Endothelial cell of umbilical vein (primary cell): ENCODE data around the gene GMEB2. TPM values are rescaled to one million over a fixed set of nuclear protein-coding genes. Genes with fewer than 3 reads are reported as not detected.

Experiments
- BruUV-seq: library from RNA; stranded (reverse); fragments of 400-500 nt; replicated peaks from 2 replicates; lab custom pipeline; 2021; lab: Mats Ljungman, UMichigan
- CTCF ChIA-PET: fragments of 300-600, 350-600 bp; sonication (Branson Sonifier 250); formaldehyde crosslinking; loops from one replicate; lab custom pipeline; 2021; ENCODE audit warnings: antibody characterized with exemption, inconsistent platforms; lab: Charles Lee
- POLR2A ChIA-PET: fragments of 300-600, 350-600 bp; sonication (Branson Sonifier 250); formaldehyde crosslinking; loops from one replicate; lab custom pipeline; 2021; ENCODE audit warnings: antibody characterized with exemption, inconsistent platforms; lab: Charles Lee
- DNase-seq: peaks from one replicate; pipeline ENCODE4 v3.0.0-alpha.2; 2011; ENCODE audit warnings: low read depth, low spot score
- FAIRE-seq: peaks from 2 replicates; lab custom pipeline; 2011; peaks lifted over from hg19 to GRCh38; lab: Jason Lieb, UNC
- H2AFZ ChIP-seq: 2 replicates; pipeline ENCODE4 v1.6.0; 2012; ENCODE audit warnings: low read depth, low read length, control low read depth, inconsistent platforms
- H3K27ac ChIP-seq: 2 replicates; pipeline ENCODE4 v1.5.1; 2011; ENCODE audit warnings: low read depth, mild to moderate bottlenecking, control low read depth, low read length, moderate library complexity; ENCODE audit not compliant: insufficient read depth
- H3K27me3 ChIP-seq, 2 experiments: 2 replicates each; pipeline versions ENCODE4 v1.6.0 to v1.6.1; 2011; ENCODE audit warnings: low read length in 2 of 2, mixed read lengths in 1 of 2; ENCODE audit not compliant: control insufficient read depth in 2 of 2, insufficient read depth in 2 of 2
- H3K36me3 ChIP-seq, 2 experiments: 2 replicates in 1 of 2; 3 replicates in 1 of 2; pipeline ENCODE4 v1.5.1; 2011; ENCODE audit warnings: low read length in 2 of 2, mild to moderate bottlenecking in 1 of 2, moderate library complexity in 1 of 2; ENCODE audit not compliant: control insufficient read depth in 2 of 2, insufficient read depth in 2 of 2; ENCODE audit errors: extremely low read depth in 1 of 2
- H3K4me1 ChIP-seq: 3 replicates; pipeline ENCODE4 v1.5.1; 2011; ENCODE audit warnings: mild to moderate bottlenecking, low read length; ENCODE audit not compliant: control insufficient read depth, insufficient read depth; ENCODE audit errors: extremely low read depth
- H3K4me2 ChIP-seq: 2 replicates; pipeline ENCODE4 v1.6.1; 2011; ENCODE audit warnings: low read length, control low read depth, mixed read lengths; ENCODE audit not compliant: insufficient read depth
- H3K4me3 ChIP-seq, 3 experiments: fragments of 200-600 bp in 1 of 3; sonication (generic), shearing (Covaris generic) in 1 of 3; replicated peaks in 1 of 3; 2 replicates each; pipeline ENCODE4 v1.5.1; 2011 to 2016; ENCODE audit warnings: control low read depth in 3 of 3, low read length in 3 of 3, mild to moderate bottlenecking in 2 of 3, inconsistent platforms in 1 of 3, low read depth in 1 of 3, moderate library complexity in 1 of 3; ENCODE audit not compliant: insufficient read depth in 1 of 3
- H3K79me2 ChIP-seq: 2 replicates; pipeline ENCODE4 v1.6.0; 2012; ENCODE audit warnings: low read length, inconsistent platforms; ENCODE audit not compliant: control insufficient read depth, insufficient read depth
- H3K9ac ChIP-seq: replicated peaks from 2 replicates; pipeline ENCODE3; 2011; ENCODE audit warnings: low read length, control low read depth; ENCODE audit not compliant: insufficient read depth; ENCODE audit errors: extremely low read depth
- H3K9me1 ChIP-seq: replicated peaks from 3 replicates; pipeline ENCODE4 v1.6.0; 2011; ENCODE audit warnings: mild to moderate bottlenecking, low read length; ENCODE audit not compliant: control insufficient read depth, insufficient read depth; ENCODE audit errors: extremely low read depth
- H3K9me3 ChIP-seq: replicated peaks from 2 replicates; pipeline ENCODE4 v1.5.1; 2012; ENCODE audit warnings: low read length, inconsistent platforms; ENCODE audit not compliant: control insufficient read depth, insufficient read depth
- H4K20me1 ChIP-seq: replicated peaks from 2 replicates; pipeline ENCODE3; 2011; ENCODE audit warnings: mild to moderate bottlenecking, low read length; ENCODE audit not compliant: control insufficient read depth, insufficient read depth; ENCODE audit errors: extremely low read depth
- CTCF ChIP-seq, 2 donors: IDR thresholded peaks; 1 replicate in 1 of 2; 2 replicates in 1 of 2; pipeline ENCODE4 v1.5.1; 2011; ENCODE audit warnings: low read length in 2 of 2, mild to moderate bottlenecking in 2 of 2, moderate library complexity in 2 of 2, control low read depth in 1 of 2, inconsistent platforms in 1 of 2, low read depth in 1 of 2; ENCODE audit not compliant: insufficient read depth in 1 of 2; ENCODE audit errors: extremely low read depth in 1 of 2
- EZH2 ChIP-seq: IDR thresholded peaks from 2 replicates; pipeline ENCODE4 v1.6.1; 2012; ENCODE audit warnings: borderline replicate concordance, low read depth, mild to moderate bottlenecking, moderate library complexity, low read length, inconsistent platforms; ENCODE audit not compliant: severe bottlenecking
- FOS ChIP-seq: IDR thresholded peaks from 2 replicates; pipeline ENCODE4 v1.6.1; 2011; ENCODE audit warnings: mild to moderate bottlenecking, low read length, moderate library complexity, borderline replicate concordance; ENCODE audit not compliant: insufficient read depth
- GATA2 ChIP-seq: IDR thresholded peaks from 2 replicates; pipeline ENCODE4 v1.7.0; 2011; ENCODE audit warnings: low read depth, mild to moderate bottlenecking, moderate library complexity, mixed read lengths, low read length; ENCODE audit not compliant: insufficient read length, insufficient read depth
- JUN ChIP-seq: IDR thresholded peaks from 2 replicates; pipeline ENCODE4 v1.6.1; 2011; ENCODE audit warnings: borderline replicate concordance, low read depth; ENCODE audit not compliant: insufficient read length, insufficient read depth
- MAX ChIP-seq: IDR thresholded peaks from 2 replicates; pipeline ENCODE4 v1.6.1; 2011; ENCODE audit not compliant: insufficient read depth, insufficient read length
- MYC ChIP-seq: IDR thresholded peaks from one replicate; pipeline ENCODE4 v1.6.1; 2011; ENCODE audit warnings: mild to moderate bottlenecking, low read depth, low read length
- POLR2A ChIP-seq: IDR thresholded peaks from 2 replicates; pipeline ENCODE4 v1.6.1; 2012; ENCODE audit warnings: low read depth, mild to moderate bottlenecking, control low read depth, low read length
- POLR2AphosphoS5 ChIP-seq: IDR thresholded peaks from 2 replicates; pipeline ENCODE4 v1.6.1; 2012; ENCODE audit warnings: low read depth, mild to moderate bottlenecking, control low read depth, low read length, moderate library complexity; ENCODE audit not compliant: insufficient read depth
- dilution Hi-C: fragments of 300-500 bp; cut with MboI; formaldehyde crosslinking; loops from one replicate; pipeline ENCODE4 v1.15.0; 2019; ENCODE audit warnings: low sequenced_read_pairs; ENCODE audit not compliant: extremely low pct_ligation_motif_present
- intact Hi-C: fragments of 100-400 bp; cut with micrococcal nuclease; formaldehyde crosslinking; loops from one replicate; pipeline ENCODE4 v1.10.0; 2022
- polyA plus RNA-seq, 4 experiments: library from polyadenylated mRNA; depleted of rRNA in 3 of 4; stranded (reverse) in 3 of 4; unstranded in 1 of 4; fragments of >200 nt; gene quantifications; 2 replicates each; pipeline versions ENCODE4 v1.2.1 to v1.2.3, GENCODE V29; 2011 to 2012; ENCODE audit warnings: missing spikeins in 1 of 4
- total RNA-seq: library from RNA; stranded (reverse); gene quantifications from 2 replicates; pipeline ENCODE4 v1.2.3, GENCODE V29; 2021

Gene GMEB2
- total and polyA plus RNA-seq, 2 donors (not counting 3 experiments of a cell fraction or from before 2014, with no cell fraction given): 12.7 to 14.1 TPM

GRCh38 chr20:63643499-63643898, 16.6 kb upstream of the GMEB2 start:
- H2AFZ ChIP-seq: no peak overlapping the region
- H3K4me3 ChIP-seq: no peak overlapping the region
- intact Hi-C loops: no loop called here
- no peaks in the 10 kb centered on the region for H4K20me1 ChIP-seq
- no peak overlapping the region for H3K9ac ChIP-seq
- no peak for FAIRE-seq
- H3K9me1 ChIP-seq: no peaks in the 10 kb centered on the region
- H3K9me3 ChIP-seq: no peaks in the 10 kb centered on the region
- no peaks in the 10 kb centered on the region for H3K27me3 ChIP-seq
- BruUV-seq: no TSS peak
- ChIA-PET POLR2A (no interaction called here), CTCF (interaction anchor here (1.1 to 2.5 kb wide), 2 partner anchors 8 to 97 kb away, joined by 3 to 10 read pairs; no protein-coding TSS in a partner anchor)
- dilution Hi-C loops: no loop called here
- H3K36me3 ChIP-seq: no peaks in the 10 kb centered on the region
- H3K4me2 ChIP-seq: no peak overlapping the region
- DNase-seq: no peak
- H3K79me2 ChIP-seq: no peaks in the 10 kb centered on the region
- no peak overlapping the region for H3K27ac ChIP-seq
- TF ChIP-seq CTCF (IDR thresholded peaks at IDR 0.05; ENCODE audit: extremely low read depth in 1 of 2, insufficient read depth in 1 of 2, low read depth in 1 of 2, low read length in 2 of 2) (no peak), POLR2A (no peak), MYC (no peak), FOS (no peak), JUN (no peak), POLR2AphosphoS5 (no peak), GATA2 (no peak), MAX (no peak), EZH2 (no peak)
- H3K4me1 ChIP-seq: peaks cover 2% of the 10 kb centered on the region
